GM12873 (cell line): ENCODE results near the gene BUB3.

Experiments
- TF ChIP-seq, protein P1 (sequence below): IDR thresholded peaks from 2 replicates; pipeline ENCODE4 v1.5.1; 2012; ENCODE audit warnings: low read depth, mild to moderate bottlenecking, moderate library complexity, low read length, control low read depth; ENCODE audit not compliant: insufficient read depth; ENCODE audit errors: missing control alignments

Gene BUB3

DNA sequence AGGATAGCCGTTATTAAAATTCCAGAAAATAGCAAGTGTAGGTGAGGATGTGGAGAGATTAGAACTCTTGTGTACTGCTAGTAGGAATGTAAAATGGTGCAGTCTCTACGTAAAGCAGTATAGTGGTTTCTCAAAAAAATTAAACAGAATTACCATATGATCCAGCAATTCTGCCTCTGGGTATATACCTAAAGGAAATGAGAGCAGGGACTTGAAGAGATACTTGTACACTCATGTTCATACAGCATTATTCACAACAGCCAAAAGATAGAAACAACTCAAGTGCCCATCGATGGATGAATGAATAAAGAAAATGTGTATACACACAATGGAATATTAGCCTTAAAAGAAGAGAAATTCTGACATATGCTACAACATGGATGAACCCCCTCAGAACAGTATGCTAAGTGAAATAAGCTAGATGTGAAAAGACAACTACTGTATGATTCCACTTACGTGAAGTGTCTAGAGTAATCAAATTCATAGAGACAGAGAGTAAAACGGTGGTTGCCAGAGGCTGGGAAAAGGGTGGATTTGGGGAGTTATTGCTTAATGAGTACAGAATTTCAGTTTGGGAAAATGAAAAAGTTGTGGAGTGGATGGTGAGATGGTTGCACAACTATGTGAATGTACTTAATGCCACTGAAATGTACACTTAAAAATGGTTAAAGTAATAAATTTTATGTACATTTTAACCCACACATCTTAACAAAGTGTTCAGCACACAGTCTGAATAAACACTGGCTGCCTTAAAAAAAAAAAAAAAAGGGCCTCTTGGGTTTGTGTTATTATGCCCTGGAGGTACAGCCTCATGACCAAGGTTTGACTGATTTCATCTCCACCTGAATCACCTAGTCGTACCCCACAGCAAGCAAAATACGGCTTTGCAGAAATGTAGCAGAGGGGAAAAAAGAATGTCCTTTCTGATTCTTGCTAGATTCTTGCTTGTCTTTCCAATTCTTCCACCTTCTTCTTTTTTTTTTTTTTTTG is 26.2 kb downstream of the BUB3 start:
- TF ChIP-seq, protein P1, sequence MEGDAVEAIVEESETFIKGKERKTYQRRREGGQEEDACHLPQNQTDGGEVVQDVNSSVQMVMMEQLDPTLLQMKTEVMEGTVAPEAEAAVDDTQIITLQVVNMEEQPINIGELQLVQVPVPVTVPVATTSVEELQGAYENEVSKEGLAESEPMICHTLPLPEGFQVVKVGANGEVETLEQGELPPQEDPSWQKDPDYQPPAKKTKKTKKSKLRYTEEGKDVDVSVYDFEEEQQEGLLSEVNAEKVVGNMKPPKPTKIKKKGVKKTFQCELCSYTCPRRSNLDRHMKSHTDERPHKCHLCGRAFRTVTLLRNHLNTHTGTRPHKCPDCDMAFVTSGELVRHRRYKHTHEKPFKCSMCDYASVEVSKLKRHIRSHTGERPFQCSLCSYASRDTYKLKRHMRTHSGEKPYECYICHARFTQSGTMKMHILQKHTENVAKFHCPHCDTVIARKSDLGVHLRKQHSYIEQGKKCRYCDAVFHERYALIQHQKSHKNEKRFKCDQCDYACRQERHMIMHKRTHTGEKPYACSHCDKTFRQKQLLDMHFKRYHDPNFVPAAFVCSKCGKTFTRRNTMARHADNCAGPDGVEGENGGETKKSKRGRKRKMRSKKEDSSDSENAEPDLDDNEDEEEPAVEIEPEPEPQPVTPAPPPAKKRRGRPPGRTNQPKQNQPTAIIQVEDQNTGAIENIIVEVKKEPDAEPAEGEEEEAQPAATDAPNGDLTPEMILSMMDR: no peak

DNA sequence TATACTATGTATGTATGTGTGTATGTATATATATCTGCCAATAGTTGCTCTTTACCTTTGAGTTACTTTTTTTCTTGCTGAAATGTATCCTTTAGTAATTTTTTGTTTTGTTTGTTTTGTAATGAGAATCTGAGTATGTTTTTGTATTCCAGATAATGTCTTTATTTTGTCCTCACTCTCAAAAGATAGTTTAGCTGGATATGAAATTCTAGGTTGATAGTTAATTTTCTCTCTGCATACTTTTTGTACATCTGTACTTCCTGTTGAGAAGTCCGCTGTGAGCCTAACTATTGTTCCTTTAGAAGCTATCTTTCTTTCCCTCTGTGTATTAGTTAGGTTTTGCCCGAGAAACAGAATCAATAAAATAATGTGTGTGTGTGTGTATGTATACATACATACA is 29.5 kb downstream of the BUB3 start:
- TF ChIP-seq, protein P1: no peak

DNA sequence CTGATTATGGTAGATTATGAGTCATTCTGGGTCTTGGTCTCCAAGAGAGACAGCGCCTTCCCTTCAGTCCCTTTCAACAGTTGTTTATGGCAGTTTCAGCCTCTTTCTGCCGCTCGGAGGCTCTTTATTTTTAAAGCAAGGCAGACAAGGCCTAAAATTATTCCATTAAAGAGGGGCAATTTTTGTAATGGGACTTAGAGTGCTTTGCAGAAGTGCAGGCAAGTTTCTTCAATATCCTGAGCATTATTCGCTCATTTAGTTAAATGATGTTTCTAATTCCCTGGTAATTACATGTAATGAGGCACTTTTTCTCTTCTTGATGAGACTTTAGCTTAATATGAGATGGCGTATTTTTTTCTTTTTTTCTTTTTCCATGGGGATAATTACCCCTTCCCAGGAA is 33.6 kb downstream of the BUB3 start:
- TF ChIP-seq, protein P1: no peak

DNA sequence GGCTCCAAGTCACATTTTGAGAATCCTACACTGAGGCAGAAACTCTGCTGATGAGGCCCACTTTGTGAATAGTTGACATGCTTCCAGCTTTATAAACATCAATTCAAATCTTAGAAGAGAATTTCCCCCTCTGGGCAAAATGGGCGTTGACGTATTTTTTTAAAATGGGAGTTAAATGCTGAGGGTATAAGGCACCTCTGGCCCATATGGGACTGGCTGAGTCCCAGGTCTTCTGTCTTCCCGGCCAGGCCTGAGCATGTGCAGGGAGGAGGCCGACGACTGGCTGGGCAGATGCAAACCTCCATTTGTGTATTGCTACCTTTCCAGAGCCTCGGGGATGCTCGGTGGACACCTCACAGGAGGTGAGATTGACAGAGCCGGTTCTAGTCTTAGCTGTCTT is 37.7 kb downstream of the BUB3 start:
- TF ChIP-seq, protein P1: no peak

DNA sequence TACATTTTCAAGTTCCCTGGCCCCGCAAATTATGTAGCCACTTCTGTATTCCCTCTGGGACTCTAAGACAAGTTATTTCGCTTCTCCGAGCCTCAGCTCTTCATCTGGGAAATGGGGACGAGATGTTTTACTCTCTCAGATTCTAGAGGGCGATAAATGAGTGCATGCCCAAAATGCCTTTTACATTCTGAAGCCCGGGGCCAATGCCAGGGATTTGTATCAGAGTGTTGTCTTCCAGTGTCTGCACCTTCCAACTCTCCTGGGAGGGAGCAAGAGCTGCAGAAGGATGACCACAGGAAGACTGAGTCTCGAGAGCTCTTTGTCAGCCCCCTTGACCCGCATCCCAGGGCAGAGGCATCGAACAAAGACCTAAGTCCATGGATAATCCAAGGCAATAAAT is 39.9 kb downstream of the BUB3 start:
- TF ChIP-seq, protein P1: no peak

DNA sequence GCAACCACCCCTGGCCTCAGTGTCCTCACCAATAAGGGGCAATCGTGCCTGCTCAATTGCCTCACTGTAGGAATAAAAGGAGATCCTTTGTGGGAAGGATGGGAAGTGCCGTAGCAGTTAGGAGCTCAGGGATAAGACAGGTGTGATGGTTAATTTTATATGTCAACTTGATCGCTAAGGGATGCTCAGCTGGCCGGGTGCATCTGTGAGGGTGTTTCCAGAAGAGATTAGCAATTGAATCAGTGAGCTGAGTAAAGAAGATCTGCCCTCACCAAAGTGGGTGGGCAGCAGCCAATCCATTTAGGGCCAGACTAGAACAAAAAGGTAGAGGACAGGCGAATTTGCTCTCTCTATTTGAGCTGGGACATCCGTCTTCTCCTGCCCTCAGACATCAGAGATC is 46.3 kb downstream of the BUB3 start:
- TF ChIP-seq, protein P1: no peak

DNA sequence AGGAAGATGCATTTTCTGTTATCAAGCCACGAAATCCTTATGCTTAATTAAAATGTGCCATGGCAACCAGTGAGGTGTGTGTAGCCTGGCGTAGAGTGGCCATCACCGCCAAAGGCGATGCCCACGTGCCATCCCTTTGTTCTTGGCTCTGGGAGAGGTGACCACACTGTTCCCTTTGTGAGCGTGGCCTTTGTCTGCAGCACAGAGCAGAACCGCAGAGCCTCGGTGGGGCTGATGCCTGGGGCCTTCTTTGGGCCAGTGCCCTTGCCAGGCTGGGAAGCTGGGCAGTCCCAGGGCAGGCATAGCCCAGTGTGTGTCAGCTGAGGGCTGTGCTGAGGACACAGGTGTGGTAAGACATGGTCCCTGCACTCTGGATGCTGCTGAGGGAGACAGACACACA is 48.3 kb downstream of the BUB3 start:
- TF ChIP-seq, protein P1: no peak
